ENCODE measurements around the gene CLDN16. TPM values are rescaled to one million over a fixed set of nuclear protein-coding genes. Genes with fewer than 3 reads are reported as not detected.

CLDN16 gene
- total RNA-seq, 1 donor from 2014 or later, result 0.14 TPM

DNA sequence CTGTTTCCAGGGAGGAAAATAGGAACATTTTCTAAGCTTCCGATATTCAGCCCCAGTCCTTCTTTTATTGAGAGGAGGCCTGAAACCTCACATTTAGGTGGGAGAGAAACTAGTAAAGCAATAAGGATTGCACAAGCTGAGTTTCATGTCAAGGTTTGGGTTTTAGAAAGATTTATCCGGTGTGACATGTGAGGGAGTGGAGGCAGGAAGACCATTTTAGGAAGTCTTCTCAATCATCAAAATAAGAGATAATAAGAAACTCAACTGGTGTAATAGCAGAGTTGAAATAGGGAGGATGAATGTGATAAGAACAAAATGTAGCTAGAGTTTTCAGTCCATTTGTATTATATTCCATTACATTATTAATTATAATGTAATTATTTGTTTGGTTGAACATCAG lies 27.7 kb upstream of the CLDN16 start:
- H3K36me3 ChIP-seq, result no peaks in the 10 kb centered on the region
- intact Hi-C loops (cut with DNase I), result no loop called here

GRCh38 chr3:190361791-190362190 lies 26.2 kb upstream of the CLDN16 start:
- Histone ChIP-seq H3K36me3 (no peaks in the 10 kb centered on the region), H3K27ac (no peak overlapping the region), H3K27me3 (no peaks in the 10 kb centered on the region), H3K9me3 (no peaks in the 10 kb centered on the region), H3K4me1 (no peaks in the 10 kb centered on the region), H3K4me3 (no peak overlapping the region)
- no peak for ATAC-seq
- DNase-seq, result no peak
- intact Hi-C loops (cut with DNase I), result no loop called here
- TF ChIP-seq, protein P1, sequence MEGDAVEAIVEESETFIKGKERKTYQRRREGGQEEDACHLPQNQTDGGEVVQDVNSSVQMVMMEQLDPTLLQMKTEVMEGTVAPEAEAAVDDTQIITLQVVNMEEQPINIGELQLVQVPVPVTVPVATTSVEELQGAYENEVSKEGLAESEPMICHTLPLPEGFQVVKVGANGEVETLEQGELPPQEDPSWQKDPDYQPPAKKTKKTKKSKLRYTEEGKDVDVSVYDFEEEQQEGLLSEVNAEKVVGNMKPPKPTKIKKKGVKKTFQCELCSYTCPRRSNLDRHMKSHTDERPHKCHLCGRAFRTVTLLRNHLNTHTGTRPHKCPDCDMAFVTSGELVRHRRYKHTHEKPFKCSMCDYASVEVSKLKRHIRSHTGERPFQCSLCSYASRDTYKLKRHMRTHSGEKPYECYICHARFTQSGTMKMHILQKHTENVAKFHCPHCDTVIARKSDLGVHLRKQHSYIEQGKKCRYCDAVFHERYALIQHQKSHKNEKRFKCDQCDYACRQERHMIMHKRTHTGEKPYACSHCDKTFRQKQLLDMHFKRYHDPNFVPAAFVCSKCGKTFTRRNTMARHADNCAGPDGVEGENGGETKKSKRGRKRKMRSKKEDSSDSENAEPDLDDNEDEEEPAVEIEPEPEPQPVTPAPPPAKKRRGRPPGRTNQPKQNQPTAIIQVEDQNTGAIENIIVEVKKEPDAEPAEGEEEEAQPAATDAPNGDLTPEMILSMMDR (IDR thresholded peaks at IDR 0.05), result no peak

More for the DNA sequence above, 27.7 kb upstream of the CLDN16 start:
- H3K27ac ChIP-seq, result no peak overlapping the region
- no peaks in the 10 kb centered on the region for H3K9me3 ChIP-seq
- no peak for ATAC-seq
- TF ChIP-seq, protein P1 (IDR thresholded peaks at IDR 0.05), result no peak
- H3K4me1 ChIP-seq, result no peaks in the 10 kb centered on the region
- H3K4me3 ChIP-seq, result no peak overlapping the region
- no peak for DNase-seq
- no peaks in the 10 kb centered on the region for H3K27me3 ChIP-seq

- no peak for ATAC-seq
- no peak overlapping the region for H3K27ac ChIP-seq
- no peaks in the 10 kb centered on the region for H3K27me3 ChIP-seq
- intact Hi-C loops (cut with DNase I), result no loop called here
- no peaks in the 10 kb centered on the region for H3K9me3 ChIP-seq
- no peak overlapping the region for H3K4me3 ChIP-seq
- no peaks in the 10 kb centered on the region for H3K36me3 ChIP-seq
- TF ChIP-seq, protein P1 (IDR thresholded peaks at IDR 0.05), result no peak
- no peak for DNase-seq
- no peaks in the 10 kb centered on the region for H3K4me1 ChIP-seq
Observed at GRCh38 chr3:190362258-190362657, 25.7 kb upstream of the CLDN16 start.

- Histone ChIP-seq H3K4me1 (no peaks in the 10 kb centered on the region), H3K4me3 (no peak overlapping the region), H3K36me3 (no peaks in the 10 kb centered on the region), H3K27me3 (no peaks in the 10 kb centered on the region), H3K9me3 (no peaks in the 10 kb centered on the region), H3K27ac (no peak overlapping the region)
- ATAC-seq (no peak), DNase-seq (no peak)
- TF ChIP-seq, protein P1 (IDR thresholded peaks at IDR 0.05), result no peak
- intact Hi-C loops (cut with DNase I), result no loop called here
Observed at GRCh38 chr3:190366133-190366532, 21.8 kb upstream of the CLDN16 start.

- Histone ChIP-seq H3K36me3 (no peaks in the 10 kb centered on the region), H3K27me3 (no peaks in the 10 kb centered on the region), H3K4me3 (no peak overlapping the region), H3K9me3 (no peaks in the 10 kb centered on the region), H3K4me1 (no peaks in the 10 kb centered on the region), H3K27ac (no peak overlapping the region)
- TF ChIP-seq, protein P1 (IDR thresholded peaks at IDR 0.05), result no peak
- intact Hi-C loops (cut with DNase I), result no loop called here
- ATAC-seq (no peak), DNase-seq (no peak)
Observed at GRCh38 chr3:190368881-190369280, 19.1 kb upstream of the CLDN16 start.

DNA sequence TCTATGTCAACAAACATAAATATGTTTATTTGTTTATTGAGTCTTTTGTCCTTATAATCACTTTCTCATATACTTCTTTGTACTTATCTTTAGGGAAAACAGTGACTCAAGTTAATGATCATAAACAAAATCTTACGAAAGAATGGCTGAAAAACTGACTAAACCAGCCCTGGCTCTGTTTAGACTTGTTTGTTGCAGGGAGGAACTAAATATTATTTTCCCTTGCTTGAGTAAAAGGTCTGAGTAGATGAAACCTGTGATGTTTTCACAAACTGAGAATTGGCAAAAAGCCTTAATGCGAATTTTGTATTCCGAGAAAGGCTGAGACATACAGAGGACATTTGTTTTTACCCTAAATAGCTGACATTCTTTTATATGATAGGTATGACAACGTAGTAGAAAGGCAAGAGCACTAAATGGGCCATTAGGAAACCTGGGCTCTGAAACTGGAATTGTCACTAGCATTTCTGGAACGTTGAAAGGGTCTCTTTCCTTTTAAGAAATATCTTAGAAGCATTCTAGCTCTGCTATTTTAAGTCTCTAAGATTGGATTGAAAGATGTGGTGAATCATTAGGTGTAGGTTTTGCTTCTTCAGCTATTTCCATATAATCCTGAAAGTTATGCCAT lies 18.2 kb upstream of the CLDN16 start:
- Histone ChIP-seq H3K4me1 (no peaks in the 10 kb centered on the region), H3K4me3 (no peak overlapping the region), H3K9me3 (no peaks in the 10 kb centered on the region), H3K27me3 (no peaks in the 10 kb centered on the region), H3K27ac (no peak overlapping the region), H3K36me3 (no peaks in the 10 kb centered on the region)
- no peak for DNase-seq
- ATAC-seq, result no peak
- TF ChIP-seq, protein P1 (IDR thresholded peaks at IDR 0.05), result no peak
- intact Hi-C loops (cut with DNase I), result no loop called here

Measured in upper lobe of right lung (tissue), 1 donor.